ENCODE data around the gene POFUT1.
"Not testable (repeated sequence)": the region's sequence is repeated elsewhere in the genome, so short reads cannot be mapped to it uniquely, and the experiment has no call there.

POFUT1 gene

GRCh38 chr20:32168184-32168910, 39.3 kb upstream of the POFUT1 start:
- Histone ChIP-seq H3K4me3 (ENCODE audit: low read length) (no peak overlapping the region), H3K4me1 (ENCODE audit: insufficient read depth, low read length) (peaks cover 9% of the 10 kb centered on the region), H3K36me3 (ENCODE audit: insufficient read depth, low read length) (peaks cover 33% of the 10 kb centered on the region), H3K27ac (ENCODE audit: low read depth, low read length) (no peak overlapping the region), H3K9me3 (ENCODE audit: insufficient read depth, low read depth, low read length) (no peaks in the 10 kb centered on the region), H3K9ac (ENCODE audit: low read depth, low read length) (no peak overlapping the region), H3K27me3 (ENCODE audit: insufficient read depth, low read length) (no peaks in the 10 kb centered on the region)
- WGBS, result 94% methylated on average over 2 of the region's 2 CpGs

- not testable (repeated sequence) for H3K9me3 ChIP-seq (ENCODE audit: insufficient read depth, low read depth, low read length); H3K4me1 ChIP-seq (ENCODE audit: insufficient read depth, low read length); H3K4me3 ChIP-seq (ENCODE audit: low read length); H3K9ac ChIP-seq (ENCODE audit: low read depth, low read length); H3K36me3 ChIP-seq (ENCODE audit: insufficient read depth, low read length); H3K27me3 ChIP-seq (ENCODE audit: insufficient read depth, low read length); H3K27ac ChIP-seq (ENCODE audit: low read depth, low read length)
- WGBS, result 94% methylated on average over 7 of the region's 7 CpGs
These were observed 30.0 kb upstream of the POFUT1 start for GRCh38 chr20:32177696-32178095.

- Histone ChIP-seq H3K4me1 (ENCODE audit: insufficient read depth, low read length) (no peaks in the 10 kb centered on the region), H3K36me3 (ENCODE audit: insufficient read depth, low read length) (no peaks in the 10 kb centered on the region), H3K9me3 (ENCODE audit: insufficient read depth, low read depth, low read length) (no peaks in the 10 kb centered on the region), H3K4me3 (ENCODE audit: low read length) (no peak overlapping the region), H3K27me3 (ENCODE audit: insufficient read depth, low read length) (no peaks in the 10 kb centered on the region), H3K9ac (ENCODE audit: low read depth, low read length) (no peak overlapping the region), H3K27ac (ENCODE audit: low read depth, low read length) (no peak overlapping the region)
- WGBS, result 96% methylated on average over 2 of the region's 2 CpGs
These were observed 28.2 kb upstream of the POFUT1 start for GRCh38 chr20:32179515-32179914.

- Histone ChIP-seq H3K9ac (ENCODE audit: low read depth, low read length) (no peak overlapping the region), H3K4me3 (ENCODE audit: low read length) (no peak overlapping the region), H3K4me1 (ENCODE audit: insufficient read depth, low read length) (no peaks in the 10 kb centered on the region), H3K27me3 (ENCODE audit: insufficient read depth, low read length) (no peaks in the 10 kb centered on the region), H3K27ac (ENCODE audit: low read depth, low read length) (no peak overlapping the region), H3K9me3 (ENCODE audit: insufficient read depth, low read depth, low read length) (no peaks in the 10 kb centered on the region), H3K36me3 (ENCODE audit: insufficient read depth, low read length) (no peaks in the 10 kb centered on the region)
- WGBS, result 95% methylated on average over 4 of the region's 4 CpGs
These were observed 27.7 kb upstream of the POFUT1 start for GRCh38 chr20:32179934-32180333.

GRCh38 chr20:32181606-32182005, 26.1 kb upstream of the POFUT1 start:
- Histone ChIP-seq H3K36me3 (ENCODE audit: insufficient read depth, low read length) (no peaks in the 10 kb centered on the region), H3K4me1 (ENCODE audit: insufficient read depth, low read length) (no peaks in the 10 kb centered on the region), H3K27ac (ENCODE audit: low read depth, low read length) (no peak overlapping the region), H3K9me3 (ENCODE audit: insufficient read depth, low read depth, low read length) (no peaks in the 10 kb centered on the region), H3K9ac (ENCODE audit: low read depth, low read length) (no peak overlapping the region), H3K4me3 (ENCODE audit: low read length) (no peak overlapping the region), H3K27me3 (ENCODE audit: insufficient read depth, low read length) (no peaks in the 10 kb centered on the region)
- WGBS, result 98% methylated on average over 2 of the region's 2 CpGs

GRCh38 chr20:32183947-32184635, 23.6 kb upstream of the POFUT1 start:
- H3K27me3 ChIP-seq (ENCODE audit: insufficient read depth, low read length), result no peaks in the 10 kb centered on the region
- H3K9me3 ChIP-seq (ENCODE audit: insufficient read depth, low read depth, low read length), result no peaks in the 10 kb centered on the region
- H3K9ac ChIP-seq (ENCODE audit: low read depth, low read length), result no peak overlapping the region
- no peak overlapping the region for H3K4me3 ChIP-seq (ENCODE audit: low read length)
- 90% methylated on average over 4 of the region's 4 CpGs for WGBS
- H3K36me3 ChIP-seq (ENCODE audit: insufficient read depth, low read length), result no peaks in the 10 kb centered on the region
- H3K4me1 ChIP-seq (ENCODE audit: insufficient read depth, low read length), result 0 out of 2 replicates have a peak, but pooled peaks cover 2% of the 10 kb centered on the region
- H3K27ac ChIP-seq (ENCODE audit: low read depth, low read length), result no peak overlapping the region

- H3K4me3 ChIP-seq (ENCODE audit: low read length), result no peak overlapping the region
- H3K27me3 ChIP-seq (ENCODE audit: insufficient read depth, low read length), result no peaks in the 10 kb centered on the region
- 0 out of 2 replicates have a peak, but pooled peaks cover 7% of the 10 kb centered on the region for H3K4me1 ChIP-seq (ENCODE audit: insufficient read depth, low read length)
- 87% methylated on average over 10 of the region's 10 CpGs for WGBS
- H3K9ac ChIP-seq (ENCODE audit: low read depth, low read length), result no peak overlapping the region
- H3K9me3 ChIP-seq (ENCODE audit: insufficient read depth, low read depth, low read length), result no peaks in the 10 kb centered on the region
- H3K27ac ChIP-seq (ENCODE audit: low read depth, low read length), result no peak overlapping the region
- no peaks in the 10 kb centered on the region for H3K36me3 ChIP-seq (ENCODE audit: insufficient read depth, low read length)
These were observed 22.6 kb upstream of the POFUT1 start for GRCh38 chr20:32184961-32185603.

GRCh38 chr20:32186506-32186905, 21.2 kb upstream of the POFUT1 start:
- Histone ChIP-seq H3K4me3 (ENCODE audit: low read length) (no peak overlapping the region), H3K27ac (ENCODE audit: low read depth, low read length) (no peak overlapping the region), H3K9ac (ENCODE audit: low read depth, low read length) (no peak overlapping the region), H3K9me3 (ENCODE audit: insufficient read depth, low read depth, low read length) (no peaks in the 10 kb centered on the region), H3K27me3 (ENCODE audit: insufficient read depth, low read length) (no peaks in the 10 kb centered on the region), H3K36me3 (ENCODE audit: insufficient read depth, low read length) (0 out of 2 replicates have a peak, but pooled peaks cover 1% of the 10 kb centered on the region), H3K4me1 (ENCODE audit: insufficient read depth, low read length) (peaks cover 16% of the 10 kb centered on the region)
- 94% methylated on average over 1 of the region's 1 CpG for WGBS

- H3K9me3 ChIP-seq (ENCODE audit: insufficient read depth, low read depth, low read length), result no peaks in the 10 kb centered on the region
- no peak overlapping the region for H3K4me3 ChIP-seq (ENCODE audit: low read length)
- WGBS, result 95% methylated on average over 17 of the region's 17 CpGs
- H3K36me3 ChIP-seq (ENCODE audit: insufficient read depth, low read length), result peaks cover 14% of the 10 kb centered on the region
- H3K9ac ChIP-seq (ENCODE audit: low read depth, low read length), result no peak overlapping the region
- H3K27me3 ChIP-seq (ENCODE audit: insufficient read depth, low read length), result no peaks in the 10 kb centered on the region
- peaks cover 16% of the 10 kb centered on the region for H3K4me1 ChIP-seq (ENCODE audit: insufficient read depth, low read length)
- H3K27ac ChIP-seq (ENCODE audit: low read depth, low read length), result no peak overlapping the region
These were observed 19.1 kb upstream of the POFUT1 start for GRCh38 chr20:32188376-32189122.

GRCh38 chr20:32189123-32189410, 18.6 kb upstream of the POFUT1 start:
- no peaks in the 10 kb centered on the region for H3K27me3 ChIP-seq (ENCODE audit: insufficient read depth, low read length)
- peak overlapping the region; percentile 63 for H3K4me3 ChIP-seq (ENCODE audit: low read length)
- H3K36me3 ChIP-seq (ENCODE audit: insufficient read depth, low read length), result peaks cover 18% of the 10 kb centered on the region
- peaks cover 16% of the 10 kb centered on the region for H3K4me1 ChIP-seq (ENCODE audit: insufficient read depth, low read length)
- H3K27ac ChIP-seq (ENCODE audit: low read depth, low read length), result no peak overlapping the region
- peak overlapping the region; percentile 88; the same call in 1 of the 2 replicates for H3K9ac ChIP-seq (ENCODE audit: low read depth, low read length)
- 92% methylated on average over 9 of the region's 9 CpGs for WGBS
- H3K9me3 ChIP-seq (ENCODE audit: insufficient read depth, low read depth, low read length), result no peaks in the 10 kb centered on the region
